ENCODE results near the gene ZNRF3.
"Not testable (repeated sequence)": the region's sequence is repeated elsewhere in the genome, so short reads cannot be mapped to it uniquely, and the experiment has no call there.

ZNRF3 gene

DNA sequence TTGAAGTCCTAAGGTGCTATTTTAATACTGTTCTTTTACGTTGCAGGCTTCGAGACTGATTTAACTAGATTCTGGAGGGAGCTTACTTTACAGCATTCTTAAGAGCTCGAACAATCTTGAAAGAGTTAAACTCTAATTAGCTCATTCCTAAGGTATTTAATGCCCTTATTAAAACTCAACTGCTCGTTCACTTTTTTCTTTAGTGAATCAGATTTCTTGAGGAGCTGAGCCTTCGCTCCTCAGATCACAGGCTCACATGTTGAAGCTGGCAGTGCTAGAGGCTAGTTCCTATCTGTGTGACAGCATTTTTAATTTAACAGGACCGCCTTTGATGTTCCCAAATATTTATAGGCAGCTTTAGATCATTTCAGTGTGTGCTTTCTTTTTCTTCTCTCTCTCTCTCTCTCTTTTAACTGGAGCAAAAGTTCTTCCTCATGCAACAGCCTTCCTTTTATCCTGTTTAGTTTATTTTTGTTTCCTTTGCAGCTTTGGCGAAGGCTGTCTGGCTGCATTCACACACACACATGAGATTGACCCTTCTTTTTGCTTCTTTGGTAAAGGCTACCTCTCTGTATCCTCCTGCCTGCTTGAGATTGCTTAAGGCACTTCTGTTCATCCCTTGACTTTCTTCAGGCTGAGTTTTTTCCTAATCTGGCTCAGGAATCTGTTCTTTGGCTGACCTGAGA is 21.0 kb downstream of the ZNRF3 start:
- FAIRE-seq (no peak), DNase-seq (ENCODE audit: extremely low spot score, insufficient read length, low read depth) (no peak)

DNA sequence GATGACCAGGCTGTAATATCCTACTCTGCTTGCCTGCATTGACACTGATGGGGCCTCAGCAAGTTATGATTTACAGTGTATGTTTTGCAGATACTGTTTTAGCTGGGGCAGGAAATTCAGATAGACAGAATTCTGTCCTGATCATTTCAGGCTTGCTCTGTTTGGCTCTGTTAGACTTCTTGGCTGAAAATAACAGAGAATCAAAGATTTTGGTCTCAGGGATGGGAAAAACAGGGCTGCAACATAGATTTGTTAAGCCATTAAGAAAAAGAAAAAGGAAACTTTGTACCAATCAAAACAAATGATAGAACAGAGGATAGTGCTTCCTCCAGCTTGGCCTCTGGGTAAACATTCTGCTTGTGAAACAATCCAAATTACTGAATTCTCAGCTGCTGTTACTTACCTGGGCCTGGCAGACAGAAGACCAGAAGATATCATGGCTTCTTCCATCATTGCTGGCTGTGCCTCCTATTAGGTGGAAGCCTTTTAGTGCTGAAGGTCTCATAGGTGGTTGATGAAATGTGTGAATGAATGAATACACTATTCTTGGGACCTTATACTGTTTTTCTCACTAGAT is 22.0 kb downstream of the ZNRF3 start:
- FAIRE-seq (no peak), DNase-seq (ENCODE audit: extremely low spot score, insufficient read length, low read depth) (no peak)

DNA sequence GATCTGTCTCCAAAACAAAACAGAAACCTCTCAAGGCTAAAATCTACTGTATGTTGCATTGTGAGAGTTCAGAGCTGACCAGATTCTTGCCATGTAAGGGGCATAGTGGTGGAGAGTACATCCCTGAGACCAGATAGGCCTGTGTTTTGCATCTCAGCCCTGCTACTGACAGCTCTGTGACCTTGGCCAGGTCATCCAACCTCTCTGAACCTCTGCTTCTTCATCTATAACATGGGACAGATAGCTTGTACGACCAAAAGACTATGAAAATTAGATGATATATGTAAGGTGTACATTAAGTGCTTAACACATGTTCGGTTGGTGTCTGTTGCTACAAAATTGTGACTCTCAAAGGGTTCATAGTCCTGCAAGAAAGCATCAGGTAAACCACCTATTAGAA is 22.9 kb downstream of the ZNRF3 start:
- no peak for FAIRE-seq
- no peak for DNase-seq (ENCODE audit: extremely low spot score, insufficient read length, low read depth)

DNA sequence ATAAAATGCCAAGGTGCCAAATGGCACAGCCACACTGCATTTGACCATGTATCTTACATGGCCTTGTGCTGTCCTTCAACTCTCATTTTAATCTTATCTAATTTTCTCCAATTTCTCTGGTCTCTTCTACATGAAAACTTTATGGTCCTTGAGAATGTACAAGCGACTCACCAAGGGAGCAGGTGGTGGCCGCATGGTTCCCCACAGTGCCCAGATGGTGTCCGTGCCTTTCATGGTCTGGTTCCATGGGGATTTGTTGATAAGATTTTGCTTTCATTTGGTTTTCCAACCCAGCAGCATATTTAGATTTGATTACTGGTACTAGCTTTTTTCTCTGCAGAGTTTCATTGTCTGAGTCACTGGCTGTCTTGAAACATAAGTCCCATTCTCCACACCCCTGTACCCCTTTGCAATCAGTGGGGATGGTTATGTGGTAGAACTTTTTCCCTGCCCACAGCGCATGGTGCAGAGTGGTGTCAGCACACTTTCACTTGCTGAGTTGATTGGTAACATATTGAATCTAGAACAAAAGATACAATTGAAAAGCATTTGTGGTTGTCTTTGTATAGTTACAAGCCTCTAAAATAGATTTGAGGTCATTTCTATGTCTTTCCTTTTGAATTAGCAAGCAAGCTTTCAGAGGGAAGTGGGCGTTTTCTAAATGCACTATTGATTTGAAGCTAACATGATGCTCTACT is 24.1 kb downstream of the ZNRF3 start:
- FAIRE-seq (peak; percentile 95), DNase-seq (ENCODE audit: extremely low spot score, insufficient read length, low read depth) (no peak)

DNA sequence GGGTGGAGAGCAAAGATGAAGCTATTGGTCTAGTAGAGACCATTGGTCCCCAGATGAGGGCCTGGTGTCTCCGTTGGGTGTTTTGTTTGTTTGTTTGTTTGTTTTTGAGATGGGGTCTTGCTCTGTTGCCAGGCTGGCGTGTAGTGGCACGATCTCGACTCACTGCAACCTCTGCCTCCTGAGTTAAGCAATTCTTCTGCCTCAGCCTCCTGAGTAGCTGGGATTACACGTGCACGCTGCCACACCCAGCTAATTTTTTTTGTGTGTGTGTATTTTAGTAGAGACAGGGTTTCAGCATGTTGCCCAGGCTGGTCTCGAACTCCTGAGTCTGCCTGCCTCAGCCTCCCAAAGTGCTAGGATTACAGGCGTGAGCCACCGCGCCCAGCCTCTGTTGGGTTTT is 25.4 kb downstream of the ZNRF3 start:
- not testable (repeated sequence) for DNase-seq (ENCODE audit: extremely low spot score, insufficient read length, low read depth); FAIRE-seq

DNA sequence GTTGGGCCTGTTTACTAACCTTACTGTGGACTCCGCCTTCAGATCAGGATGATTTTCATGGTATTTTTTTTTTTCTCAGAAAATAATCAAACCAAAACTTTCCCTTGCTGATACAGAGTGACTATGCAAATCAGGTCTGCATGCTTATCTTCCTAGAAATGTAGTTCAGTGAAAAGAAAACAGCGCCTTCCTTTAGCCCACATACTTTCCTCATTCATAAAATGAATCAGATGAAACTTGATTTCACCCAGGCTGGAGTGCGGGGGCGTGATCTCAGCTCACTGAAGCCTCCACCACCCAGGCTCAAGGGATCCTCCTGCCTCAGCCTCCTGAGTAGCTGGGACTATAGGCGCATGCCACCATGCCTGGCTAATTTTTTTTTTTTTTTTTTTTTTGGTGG is 26.0 kb downstream of the ZNRF3 start:
- FAIRE-seq (peak; percentile 59), DNase-seq (ENCODE audit: extremely low spot score, insufficient read length, low read depth) (no peak)

DNA sequence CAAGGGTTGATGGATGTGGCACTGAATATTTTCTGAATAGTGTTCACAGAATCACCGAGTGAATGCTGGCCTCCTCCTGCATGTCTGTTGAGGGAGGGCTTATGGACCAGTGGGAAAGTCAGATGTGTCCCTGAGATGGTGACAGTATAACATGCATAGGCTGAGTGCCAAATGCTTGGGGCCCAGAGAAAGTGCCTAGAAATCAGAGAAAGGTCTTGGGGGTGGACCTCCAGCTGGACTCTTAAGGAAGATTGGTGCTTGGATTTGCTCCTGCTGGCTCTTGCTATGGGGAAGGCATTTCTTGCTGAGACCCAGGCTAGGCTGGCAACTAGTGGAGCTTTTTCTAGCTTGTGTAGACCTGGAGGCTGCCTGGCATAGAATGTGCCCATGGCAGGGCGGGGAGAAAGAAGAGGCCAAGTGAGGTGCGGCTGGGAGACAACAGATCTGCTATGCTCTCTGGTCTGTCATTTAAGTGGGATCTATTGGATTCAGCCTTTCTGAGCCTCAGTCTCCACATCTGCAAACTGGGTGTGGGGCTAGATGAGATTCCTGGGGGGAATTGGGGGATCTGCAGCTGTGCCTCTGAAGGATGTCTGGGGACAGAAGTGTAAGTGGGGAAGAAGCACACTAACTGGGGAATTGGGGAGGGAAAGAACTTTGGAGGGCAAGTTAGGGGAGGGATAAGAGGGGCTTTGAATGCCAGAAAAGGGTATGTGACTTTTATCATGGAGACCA is 27.4 kb downstream of the ZNRF3 start:
- DNase-seq (ENCODE audit: extremely low spot score, insufficient read length, low read depth) (no peak), FAIRE-seq (no peak)

DNA sequence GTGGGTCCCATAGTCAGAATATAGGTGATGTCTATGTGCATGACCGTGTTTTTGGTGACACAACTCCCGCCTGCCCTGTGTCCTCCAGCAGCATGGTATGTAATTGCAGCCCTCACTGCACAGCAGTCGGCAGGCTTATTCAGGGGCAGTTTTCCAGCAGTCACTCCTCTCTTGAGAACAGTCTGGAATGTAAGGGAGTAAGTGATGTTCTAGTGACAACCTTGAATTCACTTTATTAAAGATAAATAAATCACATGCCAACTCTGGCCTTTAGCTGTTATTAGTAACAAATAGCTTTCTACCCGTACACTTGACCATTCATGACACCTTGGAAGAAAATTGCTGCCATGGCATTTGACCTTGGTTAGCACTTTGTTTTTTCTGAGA is 27.9 kb downstream of the ZNRF3 start:
- no peak for DNase-seq (ENCODE audit: extremely low spot score, insufficient read length, low read depth)
- no peak for FAIRE-seq

DNA sequence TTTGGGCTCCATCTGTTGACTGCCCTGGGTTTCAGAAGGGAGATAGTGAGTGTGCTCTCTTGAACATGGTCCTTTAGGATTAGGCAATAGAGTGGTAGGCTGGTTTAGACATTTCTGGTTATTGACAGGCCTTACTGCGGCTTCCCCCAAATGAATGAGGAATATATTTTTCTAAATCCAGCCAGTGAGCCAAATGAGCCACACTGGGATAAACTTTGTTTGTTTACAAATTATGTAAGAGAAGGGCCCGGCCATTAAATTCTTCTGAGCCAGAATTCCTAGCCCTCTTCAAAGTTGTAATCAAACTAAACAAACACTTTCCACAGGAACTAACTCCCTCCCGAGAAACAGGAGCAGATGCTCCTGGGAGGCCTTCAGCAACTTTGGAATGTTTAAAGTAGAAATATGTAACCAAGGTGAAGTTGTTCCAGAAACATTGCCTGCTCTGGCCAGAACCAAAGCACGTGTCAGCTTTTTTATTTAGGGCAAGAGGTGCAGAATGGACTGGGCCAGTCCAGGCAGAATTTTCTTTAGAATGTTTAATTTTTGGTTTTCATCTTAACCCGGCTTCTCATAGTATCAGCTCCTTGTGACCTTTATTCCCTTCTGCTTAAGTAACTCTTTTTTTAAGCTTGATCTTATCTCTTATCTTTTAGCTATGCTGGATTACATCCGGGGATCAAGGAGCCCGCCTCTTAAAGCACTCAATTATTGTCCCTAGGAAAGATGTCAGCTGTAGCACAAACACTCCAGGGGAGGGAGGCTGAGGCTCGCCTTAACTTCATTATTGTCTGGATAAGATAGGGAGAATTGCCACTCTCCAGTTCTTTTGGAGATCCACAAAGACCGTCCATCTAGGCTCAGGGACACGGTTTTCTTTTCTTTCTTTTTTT is 28.7 kb downstream of the ZNRF3 start:
- FAIRE-seq (no peak), DNase-seq (ENCODE audit: extremely low spot score, insufficient read length, low read depth) (no peak)

DNA sequence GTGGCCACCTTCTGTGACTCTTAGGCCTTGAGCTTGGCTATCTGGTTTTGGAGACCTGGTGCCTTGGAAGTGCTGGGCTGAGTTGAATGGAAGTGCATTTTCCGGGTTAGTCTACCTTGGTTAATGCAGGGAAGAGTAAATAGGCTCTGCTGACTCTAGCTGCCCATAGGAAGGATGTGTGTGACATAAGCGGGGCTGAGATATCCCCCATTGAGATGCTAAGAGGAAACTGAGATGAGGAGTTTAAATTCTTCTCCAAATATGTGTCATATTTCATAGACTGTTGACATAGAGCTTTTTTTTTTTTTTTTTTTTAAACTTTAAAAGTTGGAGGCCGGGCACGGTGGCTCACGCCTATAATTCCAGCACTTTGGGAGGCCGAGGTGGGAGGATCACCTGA is 30.8 kb downstream of the ZNRF3 start:
- DNase-seq (ENCODE audit: extremely low spot score, insufficient read length, low read depth) (no peak), FAIRE-seq (no peak)

DNA sequence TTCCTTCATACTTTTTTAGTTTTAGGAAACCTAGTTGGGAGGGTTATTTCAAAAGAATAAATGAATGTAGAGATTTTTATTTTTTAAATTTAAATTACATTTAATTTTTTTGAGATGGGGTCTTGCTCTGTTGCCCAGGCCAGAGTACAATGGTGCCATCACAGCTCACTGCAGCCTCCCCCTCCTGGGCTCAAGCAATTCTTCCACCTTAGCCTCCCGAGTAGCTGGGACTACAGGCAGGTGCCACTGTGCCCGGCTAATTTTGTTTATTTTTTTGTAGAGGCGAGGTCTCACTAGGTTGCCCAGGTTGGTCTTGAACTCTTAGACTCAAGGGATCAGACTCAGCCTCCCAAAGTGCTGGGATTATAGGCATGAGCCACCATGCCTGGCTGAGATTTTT is 32.6 kb downstream of the ZNRF3 start:
- DNase-seq (ENCODE audit: extremely low spot score, insufficient read length, low read depth) (no peak), FAIRE-seq (no peak)

DNA sequence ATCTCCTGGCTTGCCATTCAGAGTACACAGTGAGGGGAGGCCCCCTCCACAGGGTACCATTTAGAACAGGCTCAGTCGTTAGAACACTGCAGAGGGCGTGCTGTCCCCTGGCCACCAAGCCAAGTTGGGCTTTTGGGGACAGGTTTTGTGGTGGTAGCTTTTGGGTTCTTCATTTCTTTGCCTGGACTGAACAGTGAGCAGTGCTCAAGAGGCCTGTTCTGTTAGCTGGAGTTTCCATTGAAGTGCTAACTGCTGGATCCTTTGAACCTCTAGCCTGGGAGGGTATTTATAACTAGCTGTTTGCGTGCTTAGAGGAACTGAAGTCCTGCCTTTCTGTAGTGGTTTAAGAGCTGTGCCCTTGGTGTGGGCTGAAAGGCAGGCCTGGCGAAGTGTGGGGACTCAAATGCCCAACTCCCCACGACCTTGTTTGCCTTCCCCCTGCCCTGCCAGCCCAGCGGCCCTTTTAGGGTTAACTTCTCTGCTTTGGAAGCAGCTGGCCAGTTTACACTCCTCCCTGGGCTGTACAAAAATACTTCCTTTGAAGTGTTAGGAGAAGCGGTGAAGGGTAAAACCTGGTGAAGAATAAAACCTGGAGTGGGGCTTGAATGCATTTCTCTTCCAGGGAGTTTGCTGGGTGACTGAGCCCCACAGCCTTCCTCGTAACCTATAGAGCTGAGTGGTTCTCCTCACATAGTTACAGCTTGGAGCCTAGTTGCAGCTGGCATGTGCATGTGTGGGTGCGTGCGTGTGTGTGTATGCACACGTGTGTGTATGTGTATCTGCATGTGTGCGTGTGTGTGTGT is 34.6 kb downstream of the ZNRF3 start:
- no peak for FAIRE-seq
- no peak for DNase-seq (ENCODE audit: extremely low spot score, insufficient read length, low read depth)

DNA sequence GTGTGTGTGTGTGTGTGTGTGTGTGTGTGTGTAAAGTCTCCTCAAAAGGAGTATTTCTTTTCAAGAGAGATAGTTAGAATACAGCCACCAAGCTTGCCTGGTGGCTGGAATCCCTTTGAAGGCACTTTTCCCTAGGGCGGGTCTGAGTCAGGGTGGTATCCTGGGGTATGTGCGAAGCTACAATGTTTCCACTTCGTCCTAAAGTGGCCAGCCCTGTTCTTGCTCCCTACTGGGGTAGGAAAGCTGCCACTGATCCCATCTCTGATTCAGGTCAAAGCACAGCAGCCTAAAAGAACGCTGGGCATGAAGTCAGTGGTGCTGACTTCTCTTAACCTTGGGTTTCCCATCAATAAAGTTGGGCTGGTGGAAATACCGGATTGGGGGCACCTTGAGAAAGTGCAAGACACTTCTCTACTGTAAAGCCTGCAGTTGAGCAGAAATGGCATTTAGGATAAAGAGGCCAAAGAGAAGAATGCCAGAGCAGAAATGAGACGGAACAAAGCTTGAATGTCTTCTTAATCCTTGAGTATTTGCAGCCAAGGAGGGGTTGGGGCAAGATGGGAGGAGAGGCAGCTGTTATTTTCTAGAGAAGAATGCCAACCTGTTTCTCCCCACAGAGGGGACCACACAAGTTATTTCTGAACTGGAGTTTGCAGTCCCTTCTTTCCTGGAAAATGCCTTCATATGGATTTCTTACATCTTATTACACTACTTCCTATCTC is 35.3 kb downstream of the ZNRF3 start:
- FAIRE-seq, result no peak
- no peak for DNase-seq (ENCODE audit: extremely low spot score, insufficient read length, low read depth)

DNA sequence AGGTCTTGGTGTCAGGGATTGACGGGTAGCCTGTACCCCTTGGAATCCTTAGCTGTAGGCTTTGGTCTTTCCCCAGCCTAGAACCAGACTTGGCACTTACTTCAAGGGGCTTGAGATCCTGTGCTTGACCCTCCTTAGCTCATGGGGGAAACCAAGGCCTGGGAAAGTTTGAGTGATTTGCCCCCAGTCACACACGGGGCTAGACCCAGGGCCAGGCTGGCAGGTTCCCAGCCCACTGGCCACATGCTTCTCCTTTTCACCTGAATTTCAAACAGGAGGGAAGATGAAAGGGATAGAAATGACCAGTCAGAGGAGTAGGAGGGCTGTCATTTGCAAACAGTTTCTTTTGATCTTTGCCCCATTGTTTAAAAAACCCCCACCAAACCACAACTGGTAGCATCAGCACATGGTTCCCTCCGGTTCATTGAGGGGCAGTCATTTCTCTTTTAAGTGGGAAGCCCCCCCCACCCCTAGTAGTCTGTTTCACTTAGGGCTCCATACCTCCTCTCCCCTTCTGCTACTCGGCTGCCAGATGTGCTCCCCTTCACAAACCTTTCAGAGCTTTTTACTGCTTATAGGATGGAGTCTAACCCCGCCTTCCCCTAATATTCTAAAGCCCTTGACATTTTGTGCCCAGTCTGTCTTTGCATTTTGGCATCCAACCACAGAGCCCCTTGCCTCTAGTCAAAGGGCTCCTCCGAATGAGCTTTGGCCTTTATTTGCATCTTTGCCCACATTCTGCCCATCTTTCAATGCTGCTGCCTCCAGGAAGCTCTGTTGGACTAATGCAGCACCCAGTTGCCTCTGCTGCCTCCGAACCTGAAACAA is 37.6 kb downstream of the ZNRF3 start:
- DNase-seq (ENCODE audit: extremely low spot score, insufficient read length, low read depth), result no peak
- FAIRE-seq, result no peak

DNA sequence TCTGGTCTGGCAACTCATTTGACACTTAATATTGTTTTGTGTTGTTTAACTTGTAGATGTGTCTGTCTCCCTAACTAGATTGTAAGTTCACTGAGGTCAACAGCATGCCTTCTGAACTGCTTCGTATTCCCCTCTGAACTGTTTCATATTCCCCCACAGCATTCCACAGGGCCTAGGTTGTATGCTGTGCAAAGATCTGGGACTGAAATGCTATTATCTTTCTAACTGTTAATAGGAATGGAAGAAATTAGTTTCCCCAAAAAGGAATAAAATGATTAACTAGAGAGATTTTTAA is 38.2 kb downstream of the ZNRF3 start:
- FAIRE-seq (no peak), DNase-seq (ENCODE audit: extremely low spot score, insufficient read length, low read depth) (no peak)

DNA sequence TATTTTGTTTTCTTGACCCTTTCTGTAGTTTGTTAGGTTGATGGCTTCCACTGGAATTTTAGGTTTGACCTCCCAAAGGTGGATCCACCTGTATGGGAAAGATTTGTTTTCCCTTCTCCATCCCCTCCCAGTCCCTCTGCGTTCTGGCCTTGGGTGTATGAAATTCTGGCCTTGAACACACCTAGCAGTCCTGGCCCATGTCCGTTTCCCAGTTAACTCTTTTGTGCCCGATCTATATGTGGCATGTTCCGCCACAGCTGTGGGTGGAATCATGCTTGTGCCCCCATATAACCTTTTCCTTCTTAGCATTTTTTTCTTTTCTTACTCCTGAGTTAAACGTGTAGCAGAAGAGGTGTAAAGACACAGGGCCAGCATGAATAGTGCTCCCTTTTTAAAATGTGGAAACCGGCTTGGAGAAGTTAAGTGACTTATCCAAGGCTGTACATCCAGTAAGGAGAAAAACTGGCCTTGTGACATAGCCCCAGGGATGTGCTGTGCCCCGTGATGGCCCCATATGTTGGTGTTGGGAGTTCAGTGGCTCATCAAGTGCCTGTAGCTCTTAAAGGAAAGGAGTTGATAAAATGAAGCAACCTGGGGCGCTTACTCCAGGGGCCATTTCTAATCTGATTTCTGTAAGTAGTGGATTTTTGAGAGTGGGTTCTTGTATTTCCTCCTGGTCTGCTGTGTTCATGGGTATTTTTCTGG is 39.3 kb downstream of the ZNRF3 start:
- no peak for FAIRE-seq
- DNase-seq (ENCODE audit: extremely low spot score, insufficient read length, low read depth), result no peak
